Caco-2 (cell line): Measurements from ENCODE around the gene OR2T10. TPM values are rescaled to one million over a fixed set of nuclear protein-coding genes. Genes with fewer than 3 reads are reported as not detected.

ENCODE experiments used
- BruUV-seq: library from RNA; stranded (reverse); fragments of 400-500 nt; replicated peaks from 2 replicates; lab custom pipeline; 2021; lab: Mats Ljungman, UMichigan
- CTCF ChIA-PET: fragments of 300-600 bp; sonication (Branson Sonifier 250); formaldehyde crosslinking; loops from one replicate; lab custom pipeline; 2022; ENCODE audit warnings: antibody characterized with exemption; lab: Charles Lee
- POLR2A ChIA-PET: fragments of 300-600 bp; sonication (Branson Sonifier 250); formaldehyde crosslinking; loops from one replicate; lab custom pipeline; 2022; ENCODE audit warnings: antibody characterized with exemption; lab: Charles Lee
- DNase-seq, 2 experiments: peaks; one replicate each; pipeline versions ENCODE4 v3.0.0 to v3.0.0-alpha.2; 2020 to 2022
- H3K27me3 ChIP-seq: replicated peaks from 2 replicates; pipeline ENCODE4 v1.6.0; 2011; ENCODE audit warnings: low read length; ENCODE audit not compliant: control insufficient read depth, insufficient read depth
- H3K36me3 ChIP-seq: 2 replicates; pipeline ENCODE4 v1.5.1; 2011; ENCODE audit warnings: low read length; ENCODE audit not compliant: control insufficient read depth, insufficient read depth
- H3K4me1 ChIP-seq: fragments of 250-450 bp; sonication (Bioruptor Pico); 2 replicates; pipeline ENCODE4 v1.5.1; 2020; ENCODE audit warnings: mild to moderate bottlenecking
- H3K4me3 ChIP-seq: 2 replicates; pipeline ENCODE4 v1.5.1; 2011; ENCODE audit warnings: low read depth, mild to moderate bottlenecking, control low read depth, low read length
- H3K9me3 ChIP-seq: fragments of 250-450 bp; sonication (Bioruptor Pico); 2 replicates; pipeline ENCODE4 v1.5.1; 2020; ENCODE audit warnings: mild to moderate bottlenecking, moderate library complexity
- H3K27ac Mint-ChIP-seq: one replicate; pipeline ENCODE4 v1.8.0; 2022; ENCODE audit warnings: mixed read lengths; ENCODE audit not compliant: unreplicated experiment
- H3K27me3 Mint-ChIP-seq: one replicate; pipeline ENCODE4 v1.8.0; 2022; ENCODE audit warnings: mixed read lengths; ENCODE audit not compliant: insufficient read depth, unreplicated experiment
- H3K36me3 Mint-ChIP-seq: one replicate; pipeline ENCODE4 v1.8.0; 2022; ENCODE audit warnings: mild to moderate bottlenecking, mixed read lengths; ENCODE audit not compliant: insufficient read depth, unreplicated experiment
- H3K4me1 Mint-ChIP-seq: one replicate; pipeline ENCODE4 v1.8.0; 2022; ENCODE audit warnings: low read depth, mixed read lengths; ENCODE audit not compliant: unreplicated experiment
- H3K4me3 Mint-ChIP-seq: one replicate; pipeline ENCODE4 v1.8.0; 2022; ENCODE audit warnings: mild to moderate bottlenecking, moderate library complexity, mixed read lengths; ENCODE audit not compliant: unreplicated experiment
- H3K9me3 Mint-ChIP-seq: one replicate; pipeline ENCODE4 v1.8.0; 2022; ENCODE audit warnings: mixed read lengths; ENCODE audit not compliant: unreplicated experiment
- CTCF ChIP-seq, 2 experiments: fragments of 200-600 bp in 1 of 2; IDR thresholded peaks; 1 replicate in 1 of 2; 2 replicates in 1 of 2; pipeline versions ENCODE4 v1.5.1 to v1.8.0; 2011 to 2022; ENCODE audit warnings: antibody characterized with exemption in 1 of 2, control low read depth in 1 of 2, inconsistent platforms in 1 of 2, low read depth in 1 of 2, low read length in 1 of 2, mild to moderate bottlenecking in 1 of 2, moderate library complexity in 1 of 2; ENCODE audit not compliant: insufficient read depth in 1 of 2, severe bottlenecking in 1 of 2, unreplicated experiment in 1 of 2
- intact Hi-C: fragments of 100-400 bp; cut with micrococcal nuclease; formaldehyde crosslinking; loops from one replicate; pipeline ENCODE4 v1.10.0; 2022; ENCODE audit not compliant: unreplicated experiment
- total RNA-seq: library from RNA; stranded (reverse); gene quantifications from 2 replicates; pipeline ENCODE4 v1.2.3, GENCODE V29; 2022

The OR2T10 gene
- total RNA-seq, 1 experiment from 2014 or later = not detected

DNA sequence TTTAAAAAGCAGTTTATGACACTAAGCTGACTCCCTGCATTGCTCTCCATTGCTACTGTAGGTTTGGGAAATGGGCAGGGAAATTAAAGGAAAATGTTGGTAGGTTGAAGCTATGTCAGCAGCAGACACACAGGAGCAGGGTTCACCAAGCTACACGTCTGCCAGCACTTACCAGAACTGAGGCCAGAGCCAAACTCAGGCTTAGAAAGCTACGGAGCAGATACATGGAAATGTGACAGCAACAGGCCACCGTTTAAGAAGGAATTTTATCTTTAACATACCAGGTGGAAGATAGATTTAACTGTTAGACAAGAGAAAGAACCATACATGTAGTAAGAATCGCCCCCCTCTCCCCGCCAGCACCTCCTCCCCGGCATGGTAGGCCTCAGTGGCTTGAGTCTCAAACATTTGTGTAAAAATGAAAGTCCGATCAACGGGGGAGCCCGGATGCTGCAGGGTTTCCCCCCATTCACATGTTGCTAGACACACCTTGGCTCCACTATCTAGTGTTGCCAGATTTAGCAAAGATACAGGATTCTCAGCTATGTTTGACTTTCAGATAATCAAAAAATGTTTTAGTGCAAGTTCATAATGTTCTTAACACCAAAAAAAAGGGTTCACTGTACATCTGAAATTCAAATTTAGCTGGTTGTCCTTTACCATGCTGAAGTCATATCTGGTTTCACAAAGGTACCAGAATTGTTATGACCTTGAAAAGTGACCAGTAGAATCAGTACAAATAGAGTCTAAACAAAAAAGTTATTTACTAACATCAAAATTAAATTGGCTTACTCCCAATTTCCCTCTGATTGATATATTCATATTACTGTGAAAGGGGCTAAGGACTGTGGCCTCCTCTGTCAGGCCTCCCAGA, 30.7 kb upstream of the OR2T10 start:
- Mint-ChIP-seq H3K4me1 (no peaks in the 10 kb centered on the region), H3K4me3 (no peak overlapping the region), H3K27me3 (no peaks in the 10 kb centered on the region), H3K9me3 (no peaks in the 10 kb centered on the region), H3K27ac (no peak overlapping the region), H3K36me3 (no peaks in the 10 kb centered on the region)
- DNase-seq = no peak
- intact Hi-C loops = no loop called here
- Histone ChIP-seq H3K36me3 (no peaks in the 10 kb centered on the region), H3K9me3 (no peaks in the 10 kb centered on the region), H3K4me3 (no peak overlapping the region), H3K4me1 (no peaks in the 10 kb centered on the region), H3K27me3 (no peaks in the 10 kb centered on the region)
- no TSS peak for BruUV-seq
- POLR2A ChIA-PET = no interaction called here
- CTCF ChIA-PET = no interaction called here
- no peak for TF ChIP-seq CTCF (IDR thresholded peaks at IDR 0.05; ENCODE audit: insufficient read depth in 1 of 2, low read depth in 1 of 2, low read length in 1 of 2, severe bottlenecking in 1 of 2, unreplicated experiment in 1 of 2)

DNA sequence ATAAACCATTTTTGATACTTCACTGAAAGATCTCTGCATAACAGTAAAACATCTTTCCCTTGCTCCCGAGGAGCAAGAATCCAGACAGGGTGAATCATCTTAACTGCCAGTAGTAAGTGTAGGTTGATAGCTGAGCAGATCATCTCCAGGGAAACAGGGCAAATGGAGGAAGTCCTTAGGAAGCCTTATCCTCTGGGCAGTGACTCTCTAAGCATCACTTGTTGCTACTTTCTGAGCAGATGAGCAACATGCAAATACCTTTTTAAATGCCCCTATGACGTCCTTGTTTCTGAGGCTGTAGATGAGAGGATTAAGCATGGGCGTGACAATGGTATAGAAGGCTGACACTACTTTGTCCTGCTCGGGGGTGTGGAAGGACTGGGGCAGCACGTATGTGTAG, 28.5 kb upstream of the OR2T10 start:
- Mint-ChIP-seq H3K36me3 (no peaks in the 10 kb centered on the region), H3K9me3 (no peaks in the 10 kb centered on the region), H3K27ac (no peak overlapping the region), H3K4me3 (no peak overlapping the region), H3K27me3 (peaks cover 3% of the 10 kb centered on the region), H3K4me1 (no peaks in the 10 kb centered on the region)
- ChIA-PET POLR2A (no interaction called here), CTCF (interaction anchor here (0.6 kb wide), 1 partner anchor 1282 kb away, joined by 5 read pairs; no protein-coding TSS in a partner anchor)
- BruUV-seq = no TSS peak
- no peaks in the 10 kb centered on the region for H3K36me3 ChIP-seq
- no peak for TF ChIP-seq CTCF (IDR thresholded peaks at IDR 0.05; ENCODE audit: insufficient read depth in 1 of 2, low read depth in 1 of 2, low read length in 1 of 2, severe bottlenecking in 1 of 2, unreplicated experiment in 1 of 2)
- H3K4me3 ChIP-seq = no peak overlapping the region
- no peak for DNase-seq
- intact Hi-C loops = no loop called here
- no peaks in the 10 kb centered on the region for H3K4me1 ChIP-seq
- no peaks in the 10 kb centered on the region for H3K27me3 ChIP-seq
- H3K9me3 ChIP-seq = no peaks in the 10 kb centered on the region

- DNase-seq = no peak
- no peaks in the 10 kb centered on the region for H3K27me3 ChIP-seq
- CTCF ChIA-PET = interaction anchor here (0.6 kb wide), 1 partner anchor 1281 kb away, joined by 5 read pairs; no protein-coding TSS in a partner anchor
- no peak for TF ChIP-seq CTCF (IDR thresholded peaks at IDR 0.05; ENCODE audit: insufficient read depth in 1 of 2, low read depth in 1 of 2, low read length in 1 of 2, severe bottlenecking in 1 of 2, unreplicated experiment in 1 of 2)
- Mint-ChIP-seq H3K36me3 (no peaks in the 10 kb centered on the region), H3K4me1 (no peaks in the 10 kb centered on the region), H3K27ac (no peak overlapping the region), H3K9me3 (no peaks in the 10 kb centered on the region), H3K27me3 (peaks cover 3% of the 10 kb centered on the region), H3K4me3 (no peak overlapping the region)
- no peaks in the 10 kb centered on the region for H3K36me3 ChIP-seq
- intact Hi-C loops = no loop called here
- no TSS peak for BruUV-seq
- H3K4me1 ChIP-seq = no peaks in the 10 kb centered on the region
- H3K4me3 ChIP-seq = no peak overlapping the region
- POLR2A ChIA-PET = no interaction called here
- H3K9me3 ChIP-seq = no peaks in the 10 kb centered on the region
Observed at GRCh38 chr1:248625166-248625565, 27.7 kb upstream of the OR2T10 start.
